HepG2 (cell line): ENCODE measurements around the gene FAM222A. TPM values are rescaled to one million over a fixed set of nuclear protein-coding genes. Genes with fewer than 3 reads are reported as not detected.

Experiments
- ATAC-seq: fragments of 200-7000 bp; cut with Tn5 transposase; 3 replicates; pipeline ENCODE4 v1.9.1; 2020; ENCODE audit warnings: mild to moderate bottlenecking, moderate library complexity
- BruUV-seq: library from RNA; stranded (reverse); fragments of 400-500 nt; replicated peaks from 2 replicates; lab custom pipeline; 2021; lab: Mats Ljungman, UMichigan
- CTCF ChIA-PET: fragments of 300-600 bp; formaldehyde crosslinking; extraction: SDS; loops from one replicate; lab custom pipeline; 2021; ENCODE audit warnings: low total read pairs, inconsistent platforms, low intra/inter-chr PET ratio; lab: Yijun Ruan, JAX
- POLR2A ChIA-PET: fragments of 350-600 bp; sonication (Branson Sonifier 250); formaldehyde crosslinking; loops from one replicate; lab custom pipeline; 2020; ENCODE audit warnings: antibody characterized with exemption, inconsistent platforms; lab: Yijun Ruan, JAX
- DNase-seq: peaks from one replicate; pipeline ENCODE4 v3.0.0-alpha.2; 2015; ENCODE audit warnings: low spot score
- FAIRE-seq: peaks from 3 replicates; lab custom pipeline; 2011; peaks lifted over from hg19 to GRCh38; lab: Jason Lieb, UNC
- H2AFZ ChIP-seq: one replicate; pipeline ENCODE4 v1.6.1; 2011; ENCODE audit warnings: low read length, inconsistent platforms
- H3K27ac ChIP-seq: fragments of 300-600 bp; 3 replicates; pipeline ENCODE4 v1.8.0; 2011; ENCODE audit warnings: mixed run types, mild to moderate bottlenecking, mixed read lengths, low read length, inconsistent platforms; ENCODE audit not compliant: insufficient read depth; ENCODE audit errors: extremely low read length
- H3K27me3 ChIP-seq, 2 experiments: fragments of 200-600 bp in 1 of 2; 2 replicates in 1 of 2; 3 replicates in 1 of 2; pipeline versions ENCODE4 v1.6.0 to v1.8.0; 2011; ENCODE audit warnings: low read length in 2 of 2, mild to moderate bottlenecking in 2 of 2, moderate library complexity in 2 of 2, inconsistent platforms in 1 of 2; ENCODE audit not compliant: insufficient read depth in 2 of 2, control insufficient read depth in 1 of 2
- H3K36me3 ChIP-seq, 2 experiments: fragments of 200-600 bp in 1 of 2; replicated peaks in 1 of 2; 2 replicates in 1 of 2; 3 replicates in 1 of 2; pipeline versions ENCODE4 v1.5.1 to v1.8.0; 2011; ENCODE audit warnings: low read length in 2 of 2, inconsistent platforms in 1 of 2; ENCODE audit not compliant: insufficient read depth in 2 of 2, control insufficient read depth in 1 of 2
- H3K4me1 ChIP-seq: 2 replicates; pipeline ENCODE4 v1.5.1; 2012; ENCODE audit warnings: low read length, inconsistent platforms; ENCODE audit not compliant: insufficient read depth
- H3K4me2 ChIP-seq: 2 replicates; pipeline ENCODE4 v1.6.0; 2011; ENCODE audit warnings: low read depth, low read length, inconsistent platforms
- H3K4me3 ChIP-seq, 3 experiments: fragments of 200-600 bp in 1 of 3; sonication (generic), shearing (Covaris generic) in 1 of 3; replicated peaks in 1 of 3; 2 replicates each; pipeline ENCODE4 v1.5.1; 2011 to 2016; ENCODE audit warnings: low read length in 3 of 3, inconsistent platforms in 2 of 3, low read depth in 2 of 3, mild to moderate bottlenecking in 2 of 3, control low read depth in 1 of 3, mixed read lengths in 1 of 3; ENCODE audit not compliant: insufficient read depth in 1 of 3
- H3K79me2 ChIP-seq: one replicate; pipeline ENCODE4 v1.6.1; 2011; ENCODE audit warnings: low read length, inconsistent platforms; ENCODE audit not compliant: insufficient read depth
- H3K9ac ChIP-seq: 2 replicates; pipeline ENCODE4 v1.6.0; 2011; ENCODE audit warnings: mild to moderate bottlenecking, low read depth, low read length, inconsistent platforms; ENCODE audit not compliant: insufficient read depth
- H3K9me3 ChIP-seq: 2 replicates; pipeline ENCODE4 v1.5.1; 2012; ENCODE audit warnings: mild to moderate bottlenecking, low read length
- H4K20me1 ChIP-seq: 2 replicates; pipeline ENCODE4 v1.6.0; 2011; ENCODE audit warnings: inconsistent platforms, mild to moderate bottlenecking, low read length, moderate library complexity; ENCODE audit not compliant: insufficient read depth
- ADNP ChIP-seq: sonication (generic); formaldehyde crosslinking; IDR thresholded peaks from 2 replicates; pipeline ENCODE4 v1.4.0; 2020; ENCODE audit warnings: missing genetic modification reagents
- ETV6 ChIP-seq: sonication (generic); formaldehyde crosslinking; conservative IDR thresholded peaks from 2 replicates; pipeline ENCODE4 v1.4.0; 2020; ENCODE audit warnings: missing genetic modification reagents
- HNF4G ChIP-seq, 2 experiments: sonication (generic) in 1 of 2; formaldehyde crosslinking in 1 of 2; IDR thresholded peaks; 2 replicates each; pipeline versions ENCODE4 v1.4.0 to v1.6.1; 2011 to 2020; ENCODE audit warnings: borderline replicate concordance in 2 of 2, low read depth in 2 of 2, mild to moderate bottlenecking in 2 of 2, low read length in 1 of 2, missing genetic modification reagents in 1 of 2, moderate library complexity in 1 of 2
- KDM3A ChIP-seq: IDR thresholded peaks from 2 replicates; pipeline ENCODE4 v1.6.1; 2018; ENCODE audit warnings: low read depth, missing compliant biosample characterization
- KMT2B ChIP-seq: IDR thresholded peaks from 2 replicates; pipeline ENCODE4 v1.6.1; 2016; ENCODE audit warnings: missing genetic modification reagents, missing compliant biosample characterization
- NFATC3 ChIP-seq: sonication (generic); formaldehyde crosslinking; IDR thresholded peaks from 2 replicates; pipeline ENCODE4 v1.5.1; 2020; ENCODE audit warnings: mild to moderate bottlenecking, missing genetic modification reagents
- NFKB2 ChIP-seq: sonication (generic); formaldehyde crosslinking; IDR thresholded peaks from 2 replicates; pipeline ENCODE4 v1.4.0; 2020; ENCODE audit warnings: missing genetic modification reagents, borderline replicate concordance
- NONO ChIP-seq, 2 experiments: fragments of 450-650 bp in 1 of 2; sonication (generic) in 1 of 2; formaldehyde crosslinking in 1 of 2; IDR thresholded peaks in 1 of 2; conservative IDR thresholded peaks in 1 of 2; 2 replicates each; pipeline versions ENCODE4 v1.6.1 to v1.8.0; 2017 to 2022; ENCODE audit warnings: mild to moderate bottlenecking in 1 of 2, missing genetic modification reagents in 1 of 2, moderate library complexity in 1 of 2
- RAD51 ChIP-seq: fragments of 450-650 bp; IDR thresholded peaks from 2 replicates; pipeline ENCODE4 v1.6.1; 2016; ENCODE audit warnings: borderline replicate concordance
- RFXAP ChIP-seq: sonication (generic); formaldehyde crosslinking; IDR thresholded peaks from 2 replicates; pipeline ENCODE4 v1.4.0; 2020; ENCODE audit warnings: missing genetic modification reagents, borderline replicate concordance
- SIX1 ChIP-seq: sonication (generic); formaldehyde crosslinking; IDR thresholded peaks from 2 replicates; pipeline ENCODE4 v1.4.0; 2020; ENCODE audit warnings: missing genetic modification reagents, borderline replicate concordance
- SP5 ChIP-seq: IDR thresholded peaks from 2 replicates; pipeline ENCODE4 v1.6.1; 2016; ENCODE audit warnings: low read depth, borderline replicate concordance
- ZFP41 ChIP-seq: sonication (generic); formaldehyde crosslinking; IDR thresholded peaks from 2 replicates; pipeline ENCODE4 v1.4.0; 2020; ENCODE audit warnings: mild to moderate bottlenecking, missing genetic modification reagents, borderline replicate concordance
- ZFY ChIP-seq: sonication (generic); formaldehyde crosslinking; IDR thresholded peaks from 2 replicates; pipeline ENCODE4 v1.4.0; 2020; ENCODE audit warnings: missing genetic modification reagents
- ZNF232 ChIP-seq: sonication (generic); formaldehyde crosslinking; IDR thresholded peaks from 2 replicates; pipeline ENCODE4 v1.4.0; 2020; ENCODE audit warnings: missing genetic modification reagents, borderline replicate concordance
- ZNF615 ChIP-seq: sonication (generic); formaldehyde crosslinking; IDR thresholded peaks from 2 replicates; pipeline ENCODE4 v1.5.0; 2020; ENCODE audit warnings: mild to moderate bottlenecking, missing genetic modification reagents, borderline replicate concordance
- WGBS: methylation state at CpG from one replicate; pipeline ENCODE4 v1.1.6; 2017; ENCODE audit warnings: low lambda C conversion rate; 5-methylcytosine and 5-hydroxymethylcytosine counted together
- in situ Hi-C: cut with HindIII; loops from 2 replicates; pipeline ENCODE4 v1.10.0; 2017; ENCODE audit warnings: low pct_unique_long_range_greater_than_20kb; ENCODE audit not compliant: extremely low pct_ligation_motif_present
- intact Hi-C: fragments of 100-400 bp; cut with micrococcal nuclease; formaldehyde crosslinking; loops from one replicate; pipeline ENCODE4 v1.10.0; 2022; ENCODE audit not compliant: unreplicated experiment
- polyA plus RNA-seq, 8 experiments: library from polyadenylated mRNA; depleted of rRNA in 3 of 8; stranded (reverse) in 7 of 8; unstranded in 1 of 8; fragments of >200 nt; fragmentation: Illumina TruSeq in 4 of 8; extraction: Trizol in 4 of 8; gene quantifications; 2 replicates each; pipeline versions ENCODE4 v1.2.1 to v1.2.3, GENCODE V29; 2011 to 2016; ENCODE audit warnings: low read depth in 4 of 8, missing spikeins in 1 of 8, mixed read lengths in 1 of 8; ENCODE audit not compliant: insufficient read depth in 1 of 8
- total RNA-seq, 5 experiments: library from RNA; depleted of rRNA; stranded (reverse); fragments of >200 nt; fragmentation: Illumina TruSeq; extraction: Trizol; gene quantifications; 2 replicates each; pipeline ENCODE4 v1.2.3, GENCODE V29; 2016; ENCODE audit warnings: low read depth in 1 of 5
- TF ChIP-seq, protein P1 (sequence below): sonication (generic); formaldehyde crosslinking; IDR thresholded peaks from 2 replicates; pipeline ENCODE4 v1.4.0; 2020; ENCODE audit warnings: mild to moderate bottlenecking, missing genetic modification reagents
- TF ChIP-seq, protein P2 (sequence below): sonication (generic); formaldehyde crosslinking; IDR thresholded peaks from 2 replicates; pipeline ENCODE4 v1.5.1; 2020; ENCODE audit warnings: missing genetic modification reagents, mild to moderate bottlenecking, borderline replicate concordance
- TF ChIP-seq, protein P3 (sequence below): sonication (generic); formaldehyde crosslinking; IDR thresholded peaks from 2 replicates; pipeline ENCODE4 v1.8.1; 2023; ENCODE audit warnings: missing genetic modification reagents, inconsistent platforms, borderline replicate concordance
- TF ChIP-seq, protein P4 (sequence below): sonication (generic); formaldehyde crosslinking; IDR thresholded peaks from 2 replicates; pipeline ENCODE4 v1.8.0; 2022; ENCODE audit warnings: mild to moderate bottlenecking, missing genetic modification reagents

FAM222A gene
- total and polyA plus RNA-seq, 2 of the 13 experiments (the other 11 are each of a cell fraction or from before 2014, with no cell fraction given) = 2.7 to 9.6 TPM

DNA sequence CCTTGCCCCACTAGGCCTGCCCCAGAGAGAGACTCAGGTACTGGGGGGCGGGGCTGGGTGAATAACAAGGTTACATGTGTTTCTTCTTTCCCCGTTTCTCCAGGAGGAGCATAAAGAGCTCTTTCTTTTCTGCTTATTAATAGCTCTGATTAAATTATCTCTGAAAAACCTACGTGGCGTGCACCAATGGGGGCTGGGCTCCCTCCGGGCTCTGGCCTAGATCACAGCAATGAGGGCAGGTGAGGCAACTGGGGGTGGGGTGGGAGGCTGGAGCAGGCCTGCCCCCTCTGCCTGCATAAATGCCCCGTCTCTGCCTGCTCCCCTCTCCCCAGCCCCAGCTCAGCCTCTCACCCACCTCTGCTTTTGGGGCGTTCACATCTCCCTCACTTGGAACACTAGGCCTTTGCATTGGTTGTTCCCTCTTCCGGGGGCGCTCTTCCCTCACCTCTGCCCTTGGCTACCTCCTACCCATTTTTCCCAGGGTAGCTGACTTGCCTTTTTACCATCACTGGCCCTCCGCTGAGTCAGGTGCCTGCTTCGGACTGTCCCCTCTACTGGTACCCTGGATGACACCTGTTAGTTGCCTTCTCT is 4.1 kb upstream of the FAM222A start:
- peak overlapping the region; percentile 57 for H3K9ac ChIP-seq
- intact Hi-C loops (no loop called here), in situ Hi-C loops (no loop called here)
- no peaks in the 10 kb centered on the region for H3K79me2 ChIP-seq
- no peaks in the 10 kb centered on the region for H4K20me1 ChIP-seq
- no peaks in the 10 kb centered on the region for H3K9me3 ChIP-seq
- ATAC-seq (no peak), DNase-seq (no peak), FAIRE-seq (no peak)
- ChIA-PET POLR2A (interaction anchor here (0.8 to 1.5 kb wide), 2 partner anchors 18 to 25 kb away, joined by 5 read pairs; no protein-coding TSS in a partner anchor), CTCF (no interaction called here)
- H2AFZ ChIP-seq = no peak overlapping the region
- H3K4me2 ChIP-seq = peak overlapping the region; percentile 87
- H3K4me3 ChIP-seq = peak overlapping the region; percentile 4 to 71 (median 38); a peak in 5 of 6 replicates
- H3K27ac ChIP-seq = peak overlapping the region; percentile 70
- peaks cover 71% of the 10 kb centered on the region for H3K4me1 ChIP-seq
- H3K36me3 ChIP-seq = no peaks in the 10 kb centered on the region
- WGBS = 5% methylated on average over 11 of the region's 11 CpGs
- no TSS peak for BruUV-seq
- H3K27me3 ChIP-seq = no peaks in the 10 kb centered on the region
- no peak for TF ChIP-seq RFXAP (CRISPR knock-in tag)
- TF ChIP-seq RAD51 = no peak
- TF ChIP-seq ZNF615 = no peak
- TF ChIP-seq, protein P1, sequence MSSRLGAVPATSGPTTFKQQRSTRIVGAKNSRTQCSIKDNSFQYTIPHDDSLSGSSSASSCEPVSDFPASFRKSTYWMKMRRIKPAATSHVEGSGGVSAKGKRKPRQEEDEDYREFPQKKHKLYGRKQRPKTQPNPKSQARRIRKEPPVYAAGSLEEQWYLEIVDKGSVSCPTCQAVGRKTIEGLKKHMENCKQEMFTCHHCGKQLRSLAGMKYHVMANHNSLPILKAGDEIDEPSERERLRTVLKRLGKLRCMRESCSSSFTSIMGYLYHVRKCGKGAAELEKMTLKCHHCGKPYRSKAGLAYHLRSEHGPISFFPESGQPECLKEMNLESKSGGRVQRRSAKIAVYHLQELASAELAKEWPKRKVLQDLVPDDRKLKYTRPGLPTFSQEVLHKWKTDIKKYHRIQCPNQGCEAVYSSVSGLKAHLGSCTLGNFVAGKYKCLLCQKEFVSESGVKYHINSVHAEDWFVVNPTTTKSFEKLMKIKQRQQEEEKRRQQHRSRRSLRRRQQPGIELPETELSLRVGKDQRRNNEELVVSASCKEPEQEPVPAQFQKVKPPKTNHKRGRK (CRISPR knock-in tag) = no peak
- no peak for TF ChIP-seq NONO (IDR thresholded peaks at IDR 0.05)
- no peak for TF ChIP-seq NONO (CRISPR knock-in tag; conservative IDR thresholded peaks at IDR 0.05)
- no peak for TF ChIP-seq KMT2B
- no peak for TF ChIP-seq SIX1
- no peak for TF ChIP-seq ZNF232 (CRISPR knock-in tag)
- peak; percentile 57; the same call in 1 of the 2 replicates for TF ChIP-seq ZFY (CRISPR knock-in tag)
- TF ChIP-seq, protein P2, sequence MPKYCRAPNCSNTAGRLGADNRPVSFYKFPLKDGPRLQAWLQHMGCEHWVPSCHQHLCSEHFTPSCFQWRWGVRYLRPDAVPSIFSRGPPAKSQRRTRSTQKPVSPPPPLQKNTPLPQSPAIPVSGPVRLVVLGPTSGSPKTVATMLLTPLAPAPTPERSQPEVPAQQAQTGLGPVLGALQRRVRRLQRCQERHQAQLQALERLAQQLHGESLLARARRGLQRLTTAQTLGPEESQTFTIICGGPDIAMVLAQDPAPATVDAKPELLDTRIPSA (CRISPR knock-in tag) = no peak
- no peak for TF ChIP-seq ZFP41 (CRISPR knock-in tag)
- no peak for TF ChIP-seq NFATC3 (CRISPR knock-in tag)
- TF ChIP-seq KDM3A (CRISPR knock-in tag) = no peak
- TF ChIP-seq NFKB2 (CRISPR knock-in tag) = peak; percentile 37; the same call in 1 of the 2 replicates
- no peak for TF ChIP-seq HNF4G (IDR thresholded peaks at IDR 0.05; ENCODE audit: borderline replicate concordance, low read depth, low read length)
- TF ChIP-seq HNF4G (CRISPR knock-in tag; IDR thresholded peaks at IDR 0.05; ENCODE audit: borderline replicate concordance, low read depth) = no peak
- TF ChIP-seq ETV6 (CRISPR knock-in tag) = no peak
- TF ChIP-seq, protein P3, sequence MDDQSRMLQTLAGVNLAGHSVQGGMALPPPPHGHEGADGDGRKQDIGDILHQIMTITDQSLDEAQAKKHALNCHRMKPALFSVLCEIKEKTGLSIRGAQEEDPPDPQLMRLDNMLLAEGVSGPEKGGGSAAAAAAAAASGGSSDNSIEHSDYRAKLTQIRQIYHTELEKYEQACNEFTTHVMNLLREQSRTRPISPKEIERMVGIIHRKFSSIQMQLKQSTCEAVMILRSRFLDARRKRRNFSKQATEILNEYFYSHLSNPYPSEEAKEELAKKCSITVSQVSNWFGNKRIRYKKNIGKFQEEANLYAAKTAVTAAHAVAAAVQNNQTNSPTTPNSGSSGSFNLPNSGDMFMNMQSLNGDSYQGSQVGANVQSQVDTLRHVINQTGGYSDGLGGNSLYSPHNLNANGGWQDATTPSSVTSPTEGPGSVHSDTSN (CRISPR knock-in tag) = no peak
- TF ChIP-seq SP5 = no peak
- TF ChIP-seq, protein P4, sequence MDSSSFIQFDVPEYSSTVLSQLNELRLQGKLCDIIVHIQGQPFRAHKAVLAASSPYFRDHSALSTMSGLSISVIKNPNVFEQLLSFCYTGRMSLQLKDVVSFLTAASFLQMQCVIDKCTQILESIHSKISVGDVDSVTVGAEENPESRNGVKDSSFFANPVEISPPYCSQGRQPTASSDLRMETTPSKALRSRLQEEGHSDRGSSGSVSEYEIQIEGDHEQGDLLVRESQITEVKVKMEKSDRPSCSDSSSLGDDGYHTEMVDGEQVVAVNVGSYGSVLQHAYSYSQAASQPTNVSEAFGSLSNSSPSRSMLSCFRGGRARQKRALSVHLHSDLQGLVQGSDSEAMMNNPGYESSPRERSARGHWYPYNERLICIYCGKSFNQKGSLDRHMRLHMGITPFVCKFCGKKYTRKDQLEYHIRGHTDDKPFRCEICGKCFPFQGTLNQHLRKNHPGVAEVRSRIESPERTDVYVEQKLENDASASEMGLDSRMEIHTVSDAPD = no peak
- TF ChIP-seq ADNP (CRISPR knock-in tag) = no peak
